ENCODE measurements around the gene BIRC3. TPM values are rescaled to one million over a fixed set of nuclear protein-coding genes. Genes with fewer than 3 reads are reported as not detected.

BIRC3 gene
- total and polyA plus RNA-seq, 7 donors = 9.1 to 92.6 (median 18.4) TPM

DNA sequence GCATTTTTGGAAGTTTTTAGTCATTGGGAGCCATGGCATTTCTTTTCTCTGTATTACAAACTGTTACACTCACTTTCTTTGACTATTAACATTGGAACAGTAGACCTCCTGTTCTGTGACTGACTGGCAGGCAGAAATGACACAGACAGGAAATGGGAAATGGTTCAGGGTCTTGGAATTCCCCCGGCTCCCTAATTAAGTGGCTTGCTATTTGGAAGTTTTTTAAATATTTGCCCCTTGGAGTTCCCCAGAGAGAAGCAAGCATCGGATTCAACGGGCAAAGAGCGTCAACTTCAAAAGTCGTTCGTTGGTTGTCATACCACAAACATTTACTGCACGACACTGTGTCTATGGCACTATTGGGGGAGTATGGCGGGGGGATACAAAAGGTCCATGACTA, 28.6 kb downstream of the BIRC3 start:
- no peak for TF ChIP-seq POLR2AphosphoS5 (IDR thresholded peaks at IDR 0.05)
- TF ChIP-seq EP300 (IDR thresholded peaks at IDR 0.05) = no peak
- no peak for TF ChIP-seq POLR2A (IDR thresholded peaks at IDR 0.05)
- TF ChIP-seq, protein P1, sequence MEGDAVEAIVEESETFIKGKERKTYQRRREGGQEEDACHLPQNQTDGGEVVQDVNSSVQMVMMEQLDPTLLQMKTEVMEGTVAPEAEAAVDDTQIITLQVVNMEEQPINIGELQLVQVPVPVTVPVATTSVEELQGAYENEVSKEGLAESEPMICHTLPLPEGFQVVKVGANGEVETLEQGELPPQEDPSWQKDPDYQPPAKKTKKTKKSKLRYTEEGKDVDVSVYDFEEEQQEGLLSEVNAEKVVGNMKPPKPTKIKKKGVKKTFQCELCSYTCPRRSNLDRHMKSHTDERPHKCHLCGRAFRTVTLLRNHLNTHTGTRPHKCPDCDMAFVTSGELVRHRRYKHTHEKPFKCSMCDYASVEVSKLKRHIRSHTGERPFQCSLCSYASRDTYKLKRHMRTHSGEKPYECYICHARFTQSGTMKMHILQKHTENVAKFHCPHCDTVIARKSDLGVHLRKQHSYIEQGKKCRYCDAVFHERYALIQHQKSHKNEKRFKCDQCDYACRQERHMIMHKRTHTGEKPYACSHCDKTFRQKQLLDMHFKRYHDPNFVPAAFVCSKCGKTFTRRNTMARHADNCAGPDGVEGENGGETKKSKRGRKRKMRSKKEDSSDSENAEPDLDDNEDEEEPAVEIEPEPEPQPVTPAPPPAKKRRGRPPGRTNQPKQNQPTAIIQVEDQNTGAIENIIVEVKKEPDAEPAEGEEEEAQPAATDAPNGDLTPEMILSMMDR (IDR thresholded peaks at IDR 0.05) = no peak
- intact Hi-C loops (cut with DNase I) = loop anchor here (2.0 to 5.0 kb wide), 5 partner anchors 29 to 235 kb away; partner anchors contain the start of genes BIRC3, TMEM123 and YAP1

DNA sequence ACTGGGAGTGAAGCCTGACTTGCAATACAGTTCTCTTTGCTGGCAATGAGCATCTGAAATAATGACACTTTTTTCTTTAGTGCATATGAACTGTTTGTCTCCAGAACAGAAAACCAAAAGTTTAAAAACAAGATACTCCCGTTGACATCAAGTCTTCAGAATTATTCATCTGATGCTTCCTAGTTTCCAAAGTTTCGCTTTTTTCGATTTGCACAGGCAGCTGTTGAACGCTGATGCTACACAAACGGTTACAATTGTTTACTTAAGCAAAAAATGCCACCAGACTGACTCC, 29.1 kb downstream of the BIRC3 start:
- WGBS, 2 donors = 0% methylated on average over 5 of the region's 5 CpGs

More for the DNA sequence above, 28.6 kb downstream of the BIRC3 start:
- Histone ChIP-seq H3K4me1 (peaks cover 0 to 37% (median 32%) of the 10 kb centered on the region in 4 donors), H3K4me3 (peak overlapping the region in 3 of 4 donors; percentile 63 to 88 (median 78)), H3K9me3 (no peaks in the 10 kb centered on the region), H3K36me3 (peaks cover 0 to 8% (median 0%) of the 10 kb centered on the region in 4 donors), H3K27ac (peak overlapping the region; percentile 92 to 99 (median 99)), H3K27me3 (no peaks in the 10 kb centered on the region)
- no peak for DNase-seq
- 30 to 51% methylated on average over 8 of the region's 8 CpGs for WGBS, 2 donors

DNA sequence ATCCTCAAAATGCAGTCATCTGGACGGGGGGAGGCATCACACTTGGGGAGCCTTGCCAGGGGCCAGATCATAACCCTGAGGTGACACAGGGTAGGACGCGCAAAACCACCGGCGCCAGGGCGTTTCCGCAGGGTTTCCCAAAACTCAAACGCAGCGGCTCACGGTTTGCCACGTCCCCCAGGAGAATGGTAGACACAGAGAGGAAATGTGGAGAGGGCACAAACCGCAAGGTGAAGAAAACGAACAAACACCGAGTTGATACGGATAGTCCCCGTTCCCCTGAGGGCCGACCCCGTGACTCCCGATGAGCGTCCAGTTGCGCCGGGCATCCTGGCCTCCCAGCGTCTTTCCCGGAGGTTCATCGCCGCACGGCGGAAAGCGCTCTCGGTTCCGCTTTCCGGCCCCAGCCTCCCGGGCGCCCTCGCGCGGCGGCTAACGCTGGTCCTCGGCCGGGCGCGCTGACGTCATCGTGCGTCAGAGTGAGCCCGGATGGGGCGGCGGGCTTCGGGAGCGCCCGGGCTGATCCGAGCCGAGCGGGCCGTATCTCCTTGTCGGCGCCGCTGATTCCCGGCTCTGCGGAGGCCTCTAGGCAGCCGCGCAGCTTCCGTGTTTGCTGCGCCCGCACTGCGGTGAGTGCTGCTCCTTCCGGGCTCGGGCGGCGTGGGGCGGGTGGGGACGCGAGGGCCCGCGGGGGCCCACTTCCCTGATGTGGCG, 29.6 kb downstream of the BIRC3 start, which contains the start of gene BIRC2:
BIRC2 (plus strand) TSS at position 467 of the 714 bp plus-strand sequence. CDS start 2,641 bp downstream, outside the sequence.
- Histone ChIP-seq H3K4me1 (peaks cover 0 to 38% (median 33%) of the 10 kb centered on the region in 4 donors), H3K4me3 (peak within 1 kb of the TSS; percentile 63 to 90 (median 83)), H3K27me3 (no peaks in the 10 kb centered on the region), H3K9me3 (no peaks in the 10 kb centered on the region), H3K27ac (peak within 1 kb of the TSS; percentile 92 to 99 (median 99)), H3K36me3 (peaks cover 0 to 8% (median 0%) of the 10 kb centered on the region in 4 donors)
- intact Hi-C loops (cut with DNase I) = loop anchor here (2.0 to 5.0 kb wide), 5 partner anchors 30 to 236 kb away; partner anchors contain the start of genes BIRC3, TMEM123 and YAP1
- peak; percentile 87 to 88 for TF ChIP-seq POLR2A (IDR thresholded peaks at IDR 0.05)
- peak; percentile 92 to 98 (median 95) for TF ChIP-seq POLR2AphosphoS5 (IDR thresholded peaks at IDR 0.05)
- TF ChIP-seq, protein P1 (IDR thresholded peaks at IDR 0.05) = peak; percentile 61 to 86 (median 73)
- TF ChIP-seq EP300 (IDR thresholded peaks at IDR 0.05) = peak in 1 of 4 donors; percentile 10
- DNase-seq = peak; percentile 96
- WGBS, 2 donors = 0% methylated on average over 77 of the region's 77 CpGs

More for the DNA sequence above, 29.1 kb downstream of the BIRC3 start:
- peaks cover 0 to 8% (median 0%) of the 10 kb centered on the region in 4 donors for H3K36me3 ChIP-seq
- peaks cover 0 to 38% (median 33%) of the 10 kb centered on the region in 4 donors for H3K4me1 ChIP-seq
- DNase-seq = no peak
- H3K9me3 ChIP-seq = no peaks in the 10 kb centered on the region
- peak overlapping the region; percentile 92 to 99 (median 99) for H3K27ac ChIP-seq
- TF ChIP-seq, protein P1 (IDR thresholded peaks at IDR 0.05) = no peak
- TF ChIP-seq POLR2A (IDR thresholded peaks at IDR 0.05) = no peak
- TF ChIP-seq EP300 (IDR thresholded peaks at IDR 0.05) = no peak
- TF ChIP-seq POLR2AphosphoS5 (IDR thresholded peaks at IDR 0.05) = no peak
- peak overlapping the region; percentile 63 to 90 (median 83) for H3K4me3 ChIP-seq
- intact Hi-C loops (cut with DNase I) = loop anchor here (2.0 to 5.0 kb wide), 5 partner anchors 30 to 236 kb away; partner anchors contain the start of genes BIRC3, TMEM123 and YAP1
- H3K27me3 ChIP-seq = no peaks in the 10 kb centered on the region

DNA sequence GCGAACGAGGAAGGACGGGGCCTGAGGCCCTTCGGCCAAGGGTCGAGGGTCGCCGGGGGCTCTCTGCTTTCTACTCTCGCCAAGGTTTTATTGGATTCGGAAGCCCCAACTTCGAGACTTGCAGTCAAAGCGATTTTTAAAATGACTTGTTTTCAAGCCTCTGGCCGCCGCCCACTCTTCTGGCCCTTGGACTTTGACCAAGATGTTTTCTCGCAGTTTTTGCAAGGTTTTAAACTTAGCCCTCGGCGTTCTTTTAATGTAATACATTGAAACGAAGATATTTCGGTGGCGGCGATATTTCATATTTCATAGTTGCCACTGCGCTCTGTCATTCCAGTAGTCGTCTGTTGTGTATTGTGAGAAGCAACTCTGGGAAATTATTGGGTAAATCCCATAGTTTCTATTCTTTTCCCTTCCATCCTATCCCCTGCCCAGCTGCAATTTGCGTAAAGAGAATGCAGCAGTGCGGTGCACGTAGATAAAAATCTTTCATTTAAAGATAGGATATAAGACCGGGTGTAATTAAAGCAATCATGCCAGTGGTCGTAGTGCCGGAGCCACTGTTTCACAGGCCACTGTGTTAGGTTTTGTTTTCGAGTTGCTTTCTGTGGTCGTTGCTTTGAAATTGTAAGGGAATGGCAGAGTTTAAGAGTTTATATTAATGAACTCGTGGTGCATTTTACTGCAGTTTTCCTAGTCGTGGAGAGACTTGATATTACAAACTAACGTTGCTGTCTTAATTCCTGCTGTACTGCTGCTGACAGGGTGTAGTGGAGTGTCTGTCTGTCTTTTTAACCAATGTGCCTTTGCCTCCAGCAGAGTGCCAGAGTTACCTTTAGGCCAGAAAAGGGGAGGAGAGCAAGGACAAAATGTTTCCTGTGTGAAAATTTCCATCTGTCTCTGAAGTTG, 30.4 kb downstream of the BIRC3 start:
- no peaks in the 10 kb centered on the region for H3K27me3 ChIP-seq
- H3K36me3 ChIP-seq = peaks cover 0 to 8% (median 0%) of the 10 kb centered on the region in 4 donors
- WGBS, 2 donors = 0% methylated on average over 33 of the region's 33 CpGs
- no peak for DNase-seq
- intact Hi-C loops (cut with DNase I) = loop anchor here (2.0 to 5.0 kb wide), 5 partner anchors 31 to 237 kb away; partner anchors contain the start of genes BIRC3, TMEM123 and YAP1
- no peaks in the 10 kb centered on the region for H3K9me3 ChIP-seq
- peaks cover 0 to 38% (median 33%) of the 10 kb centered on the region in 4 donors for H3K4me1 ChIP-seq
- H3K4me3 ChIP-seq = peak overlapping the region; percentile 63 to 90 (median 83)
- TF ChIP-seq, protein P1 (IDR thresholded peaks at IDR 0.05) = no peak
- TF ChIP-seq POLR2A (IDR thresholded peaks at IDR 0.05) = no peak
- TF ChIP-seq POLR2AphosphoS5 (IDR thresholded peaks at IDR 0.05) = peak in 1 of 4 donors; percentile 39
- peak overlapping the region; percentile 92 to 99 (median 99) for H3K27ac ChIP-seq

All from sigmoid colon (tissue), 7 donors.